SK-N-SH (cell line): ENCODE data around the gene LACTBL1. TPM values are rescaled to one million over a fixed set of nuclear protein-coding genes. Genes with fewer than 3 reads are reported as not detected.

Experiments
- CTCF ChIA-PET: fragments of 300-600, 350-600 bp; formaldehyde crosslinking; extraction: SDS; loops from one replicate; lab custom pipeline; 2021; lab: Yijun Ruan, JAX
- POLR2A ChIA-PET: fragments of 350-600 bp; sonication (Branson Sonifier 250); formaldehyde crosslinking; extraction: SDS; loops from one replicate; lab custom pipeline; 2020; ENCODE audit warnings: antibody characterized with exemption, inconsistent platforms; lab: Yijun Ruan, JAX
- DNase-seq: peaks from one replicate; pipeline ENCODE4 v3.0.0; 2012
- H2AFZ ChIP-seq: fragments of 200-600 bp; sonication (generic); 2 replicates; pipeline ENCODE4 v1.8.1; 2016; ENCODE audit warnings: antibody characterized with exemption, mild to moderate bottlenecking, low read depth
- H3F3A ChIP-seq: fragments of 200-600 bp; sonication (generic); replicated peaks from 2 replicates; pipeline ENCODE3; 2016; ENCODE audit warnings: antibody characterized with exemption, mild to moderate bottlenecking; ENCODE audit not compliant: insufficient read depth
- H3K27ac ChIP-seq, 2 experiments: fragments of 200-500 bp in 1 of 2; fragments of 200-600 bp in 1 of 2; sonication (Bioruptor generic) in 1 of 2; sonication (generic), shearing (Covaris generic) in 1 of 2; 2 replicates each; pipeline versions ENCODE4 v1.5.1 to v1.6.1; 2014 to 2016; ENCODE audit warnings: low read depth in 2 of 2, inconsistent platforms in 1 of 2, low read length in 1 of 2, mild to moderate bottlenecking in 1 of 2, mixed read lengths in 1 of 2
- H3K27me3 ChIP-seq: fragments of 200-600 bp; sonication (generic), shearing (Covaris generic); 2 replicates; pipeline ENCODE4 v1.6.1; 2016; ENCODE audit warnings: mixed run types; ENCODE audit not compliant: insufficient read depth
- H3K36me3 ChIP-seq, 2 experiments: fragments of 200-500 bp in 1 of 2; fragments of 200-600 bp in 1 of 2; sonication (Bioruptor generic) in 1 of 2; sonication (generic) in 1 of 2; replicated peaks in 1 of 2; 2 replicates each; pipeline versions ENCODE3 to v1.5.1; 2014 to 2016; ENCODE audit warnings: low read length in 1 of 2, mild to moderate bottlenecking in 1 of 2; ENCODE audit not compliant: insufficient read depth in 2 of 2, control insufficient read depth in 1 of 2
- H3K4me1 ChIP-seq, 2 experiments: fragments of 200-500 bp in 1 of 2; fragments of 200-600 bp in 1 of 2; sonication (Bioruptor generic) in 1 of 2; sonication (generic), shearing (Covaris generic) in 1 of 2; 2 replicates each; pipeline versions ENCODE4 v1.5.1 to v1.6.1; 2014 to 2016; ENCODE audit warnings: low read depth in 1 of 2, low read length in 1 of 2, mixed run types in 1 of 2; ENCODE audit not compliant: insufficient read depth in 2 of 2, control insufficient read depth in 1 of 2
- H3K4me2 ChIP-seq: fragments of 200-600 bp; sonication (generic), shearing (Covaris generic); 2 replicates; pipeline ENCODE4 v1.6.1; 2017; ENCODE audit warnings: mixed run types
- H3K4me3 ChIP-seq, 2 experiments: fragments of 200-500 bp in 1 of 2; fragments of 200-600 bp in 1 of 2; sonication (Bioruptor generic) in 1 of 2; sonication (generic), shearing (Covaris generic) in 1 of 2; 2 replicates each; pipeline versions ENCODE4 v1.5.1 to v1.8.1; 2014 to 2016; ENCODE audit warnings: low read depth in 2 of 2, inconsistent platforms in 1 of 2, low read length in 1 of 2, mild to moderate bottlenecking in 1 of 2, mixed read lengths in 1 of 2, moderate library complexity in 1 of 2
- H3K79me2 ChIP-seq: fragments of 200-600 bp; sonication (generic); 2 replicates; pipeline ENCODE4 v1.8.1; 2017; ENCODE audit warnings: mild to moderate bottlenecking; ENCODE audit not compliant: insufficient read depth
- H3K9ac ChIP-seq: fragments of 200-600 bp; sonication (generic); 2 replicates; pipeline ENCODE4 v1.6.1; 2017; ENCODE audit warnings: mixed run types
- H3K9me2 ChIP-seq: fragments of 200-600 bp; sonication (generic); 2 replicates; pipeline ENCODE4 v1.6.1; 2017; ENCODE audit warnings: mixed run types
- H3K9me3 ChIP-seq: fragments of 200-600 bp; sonication (generic); 2 replicates; pipeline ENCODE4 v1.6.1; 2017; ENCODE audit warnings: mixed run types, mild to moderate bottlenecking, moderate library complexity
- H4K20me1 ChIP-seq: fragments of 200-600 bp; sonication (generic); 2 replicates; pipeline ENCODE4 v1.6.1; 2017; ENCODE audit warnings: mild to moderate bottlenecking, mixed run types; ENCODE audit not compliant: insufficient read depth
- CHD2 ChIP-seq: fragments of 150-350 bp; IDR thresholded peaks from 2 replicates; pipeline ENCODE4 v1.6.1; 2018; ENCODE audit warnings: low read length; ENCODE audit not compliant: partially characterized antibody
- ELF1 ChIP-seq: IDR thresholded peaks from 2 replicates; pipeline ENCODE4 v1.4.0; 2012
- EP300 ChIP-seq, 2 experiments: IDR thresholded peaks; 2 replicates each; pipeline versions ENCODE4 v1.4.0 to v1.6.1; 2012; ENCODE audit warnings: borderline replicate concordance in 1 of 2, low read depth in 1 of 2, low read length in 1 of 2
- EZH2phosphoT487 ChIP-seq: fragments of 200-600 bp; sonication (generic); IDR thresholded peaks from 2 replicates; pipeline ENCODE4 v1.6.1; 2017; ENCODE audit warnings: low read depth, mixed run types, mild to moderate bottlenecking, antibody characterized with exemption, moderate library complexity, borderline replicate concordance
- FOXJ3 ChIP-seq: sonication (generic); formaldehyde crosslinking; IDR thresholded peaks from 2 replicates; pipeline ENCODE4 v1.5.1; 2020; ENCODE audit warnings: mild to moderate bottlenecking, missing genetic modification reagents
- POLR2AphosphoS5 ChIP-seq: IDR thresholded peaks from 2 replicates; pipeline ENCODE4 v1.6.1; 2012; ENCODE audit warnings: low read depth, low read length
- RAD21 ChIP-seq: IDR thresholded peaks from 2 replicates; pipeline ENCODE4 v1.6.1; 2012; ENCODE audit warnings: mild to moderate bottlenecking, low read length
- RCOR1 ChIP-seq: fragments of 150-350 bp; IDR thresholded peaks from 2 replicates; pipeline ENCODE4 v1.6.1; 2017; ENCODE audit warnings: antibody characterized with exemption, low read length
- REST ChIP-seq: IDR thresholded peaks from 2 replicates; pipeline ENCODE4 v1.6.1; 2012; ENCODE audit warnings: mild to moderate bottlenecking, low read depth, low read length, moderate library complexity
- RFX5 ChIP-seq: IDR thresholded peaks from 2 replicates; pipeline ENCODE4 v1.6.1; 2012; ENCODE audit warnings: mild to moderate bottlenecking, improper control_type of control experiment, low read length
- TAF1 ChIP-seq: IDR thresholded peaks from 2 replicates; pipeline ENCODE4 v1.6.1; 2012; ENCODE audit warnings: low read depth, mild to moderate bottlenecking, low read length, moderate library complexity, borderline replicate concordance
- TCF12 ChIP-seq: IDR thresholded peaks from 2 replicates; pipeline ENCODE4 v1.4.0; 2012
- USF1 ChIP-seq: IDR thresholded peaks from 2 replicates; pipeline ENCODE4 v1.4.0; 2012; ENCODE audit warnings: low read depth, borderline replicate concordance
- USF2 ChIP-seq: fragments of 150-350 bp; IDR thresholded peaks from 2 replicates; pipeline ENCODE4 v1.6.1; 2017; ENCODE audit warnings: antibody characterized with exemption, low read length, low read depth, borderline replicate concordance
- YY1 ChIP-seq: IDR thresholded peaks from 2 replicates; pipeline ENCODE4 v1.4.0; 2012; ENCODE audit warnings: low read depth, mild to moderate bottlenecking
- ZBTB33 ChIP-seq: IDR thresholded peaks from 2 replicates; pipeline ENCODE4 v1.4.0; 2012; ENCODE audit warnings: low read depth, borderline replicate concordance
- WGBS: methylation state at CpG from one replicate; pipeline ENCODE4 v1.1.6; 2017; ENCODE audit warnings: low lambda C conversion rate; 5-methylcytosine and 5-hydroxymethylcytosine counted together
- polyA plus RNA-seq, 3 experiments: library from polyadenylated mRNA; depleted of rRNA; stranded (reverse); fragments of >200 nt; gene quantifications; 2 replicates each; pipeline ENCODE4 v1.2.3, GENCODE V29; 2012

LACTBL1 gene
- polyA plus RNA-seq, 1 of the 3 experiments (the other 2 are of a cell fraction): not detected

GRCh38 chr1:22944346-22945055 lies 28.2 kb downstream of the LACTBL1 start:
- TF ChIP-seq TCF12 (no peak), EZH2phosphoT487 (no peak), USF2 (no peak), YY1 (no peak), ZBTB33 (no peak), RCOR1 (no peak), TAF1 (no peak)
- 74% methylated on average over 4 of the region's 4 CpGs for WGBS

GRCh38 chr1:22941257-22941656 lies 31.4 kb downstream of the LACTBL1 start:
- no peaks in the 10 kb centered on the region; the same call in 1 of the 2 replicates for H3K27me3 ChIP-seq
- H3K4me2 ChIP-seq: no peak overlapping the region
- no peaks in the 10 kb centered on the region for H4K20me1 ChIP-seq
- H3K9ac ChIP-seq: no peak overlapping the region
- H3K9me3 ChIP-seq: peaks cover 5% of the 10 kb centered on the region; the same call in 1 of the 2 replicates
- H3K27ac ChIP-seq: no peak overlapping the region
- H3F3A ChIP-seq: no peaks in the 10 kb centered on the region
- WGBS: 6% methylated on average over 2 of the region's 2 CpGs
- CTCF ChIA-PET: interaction anchor here (2.9 kb wide), 1 partner anchor 11 kb away, joined by 11 read pairs; no protein-coding TSS in a partner anchor
- no peak overlapping the region for H2AFZ ChIP-seq
- DNase-seq: no peak
- no peaks in the 10 kb centered on the region for H3K79me2 ChIP-seq
- H3K9me2 ChIP-seq: no peaks in the 10 kb centered on the region
- no peaks in the 10 kb centered on the region for H3K4me1 ChIP-seq
- POLR2A ChIA-PET: no interaction called here
- no peak overlapping the region for H3K4me3 ChIP-seq
- no peaks in the 10 kb centered on the region for H3K36me3 ChIP-seq
- TF ChIP-seq USF1 (no peak), POLR2AphosphoS5 (no peak), ELF1 (no peak), RCOR1 (no peak), RFX5 (no peak), FOXJ3 (CRISPR knock-in tag) (no peak), EZH2phosphoT487 (no peak), TAF1 (no peak), ZBTB33 (no peak), EP300 (IDR thresholded peaks at IDR 0.05; ENCODE audit: borderline replicate concordance in 1 of 2, low read depth in 1 of 2, low read length in 1 of 2) (no peak), REST (no peak), CHD2 (no peak), RAD21 (no peak)

More at GRCh38 chr1:22944346-22945055, 28.2 kb downstream of the LACTBL1 start:
- Histone ChIP-seq H2AFZ (no peak overlapping the region), H3K4me3 (no peak overlapping the region), H3K9me2 (no peaks in the 10 kb centered on the region), H3F3A (no peaks in the 10 kb centered on the region), H3K27ac (no peak overlapping the region), H3K79me2 (no peaks in the 10 kb centered on the region), H3K9ac (no peak overlapping the region), H3K4me2 (no peak overlapping the region), H3K27me3 (no peaks in the 10 kb centered on the region; the same call in 1 of the 2 replicates), H3K4me1 (no peaks in the 10 kb centered on the region), H3K36me3 (no peaks in the 10 kb centered on the region), H3K9me3 (peaks cover 5% of the 10 kb centered on the region; the same call in 1 of the 2 replicates), H4K20me1 (no peaks in the 10 kb centered on the region)
- CTCF ChIA-PET: interaction anchor here (1.0 kb wide), 1 partner anchor 552 kb away, joined by 3 read pairs; no protein-coding TSS in a partner anchor
- POLR2A ChIA-PET: no interaction called here
- no peak for DNase-seq
